Gastrocnemius medialis (tissue), 4 donors: Measurements from ENCODE around the gene MTR.

Experiments used
- POLR2A ChIP-seq, 2 donors: fragments of 450-650 bp; IDR thresholded peaks; one replicate each; pipeline ENCODE4 v1.6.1; 2017; ENCODE audit warnings: antibody characterized with exemption in 2 of 2, mild to moderate bottlenecking in 2 of 2, moderate library complexity in 2 of 2
- TF ChIP-seq, protein P1 (sequence below), 5 experiments: fragments of 450-650 bp in 3 of 5; fragments of 200-600 bp in 2 of 5; sonication (generic) in 2 of 5; IDR thresholded peaks in 4 of 5; conservative IDR thresholded peaks in 1 of 5; 1 replicate in 4 of 5; 2 replicates in 1 of 5; pipeline ENCODE4 v1.5.1; 2016 to 2019; ENCODE audit warnings: antibody characterized with exemption in 5 of 5, mild to moderate bottlenecking in 3 of 5, moderate library complexity in 3 of 5

DNA sequence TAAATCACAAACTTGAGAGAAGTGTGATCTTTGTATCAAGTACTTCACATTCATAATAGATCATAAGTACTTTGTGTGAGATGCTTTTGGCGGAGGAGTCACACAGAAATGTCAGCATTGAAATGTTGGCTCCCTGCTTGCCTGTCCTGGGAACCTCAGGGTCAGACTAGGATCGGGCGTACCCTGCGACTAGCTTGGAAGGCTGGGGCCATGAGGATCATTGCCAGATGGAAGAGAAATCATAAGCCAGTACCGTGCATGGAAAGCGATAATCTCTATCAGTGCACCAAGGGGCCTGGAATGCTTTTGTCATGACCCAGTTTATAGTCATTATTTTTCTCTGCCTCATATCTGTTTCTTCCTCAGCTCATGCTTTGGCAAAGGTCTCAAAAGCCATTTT lies 35.5 kb downstream of the MTR start:
- TF ChIP-seq, protein P1, sequence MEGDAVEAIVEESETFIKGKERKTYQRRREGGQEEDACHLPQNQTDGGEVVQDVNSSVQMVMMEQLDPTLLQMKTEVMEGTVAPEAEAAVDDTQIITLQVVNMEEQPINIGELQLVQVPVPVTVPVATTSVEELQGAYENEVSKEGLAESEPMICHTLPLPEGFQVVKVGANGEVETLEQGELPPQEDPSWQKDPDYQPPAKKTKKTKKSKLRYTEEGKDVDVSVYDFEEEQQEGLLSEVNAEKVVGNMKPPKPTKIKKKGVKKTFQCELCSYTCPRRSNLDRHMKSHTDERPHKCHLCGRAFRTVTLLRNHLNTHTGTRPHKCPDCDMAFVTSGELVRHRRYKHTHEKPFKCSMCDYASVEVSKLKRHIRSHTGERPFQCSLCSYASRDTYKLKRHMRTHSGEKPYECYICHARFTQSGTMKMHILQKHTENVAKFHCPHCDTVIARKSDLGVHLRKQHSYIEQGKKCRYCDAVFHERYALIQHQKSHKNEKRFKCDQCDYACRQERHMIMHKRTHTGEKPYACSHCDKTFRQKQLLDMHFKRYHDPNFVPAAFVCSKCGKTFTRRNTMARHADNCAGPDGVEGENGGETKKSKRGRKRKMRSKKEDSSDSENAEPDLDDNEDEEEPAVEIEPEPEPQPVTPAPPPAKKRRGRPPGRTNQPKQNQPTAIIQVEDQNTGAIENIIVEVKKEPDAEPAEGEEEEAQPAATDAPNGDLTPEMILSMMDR (IDR thresholded peaks at IDR 0.05 in 4 of 5, conservative IDR thresholded peaks at IDR 0.05 in 1 of 5) = no peak
- no peak for TF ChIP-seq POLR2A (IDR thresholded peaks at IDR 0.05)
